ENCODE results near the gene SLC25A13.

GRCh38 chr7:96135241-96135640, 186.7 kb downstream of the SLC25A13 start:
- TF ChIP-seq CTCF (IDR thresholded peaks at IDR 0.05; ENCODE audit: control extremely low read depth in 1 of 3, insufficient read depth in 1 of 3, low read depth in 1 of 3, low read length in 3 of 3) (no peak), RBBP5 (IDR thresholded peaks at IDR 0.05; ENCODE audit: borderline replicate concordance, low read depth, low read length) (no peak), USF2 (IDR thresholded peaks at IDR 0.05; ENCODE audit: low read length) (no peak), POU5F1 (IDR thresholded peaks at IDR 0.05; ENCODE audit: low read depth, low read length) (no peak), MAFK (IDR thresholded peaks at IDR 0.05; ENCODE audit: low read depth, low read length) (no peak), GABPA (IDR thresholded peaks at IDR 0.05; ENCODE audit: borderline replicate concordance, insufficient read depth, low read length) (no peak), CBX8 (IDR thresholded peaks at IDR 0.05; ENCODE audit: borderline replicate concordance, low read depth, low read length) (no peak), JUN (IDR thresholded peaks at IDR 0.05; ENCODE audit: low read depth, low read length) (no peak)

Measured in H1 (cell line).